LNCAP (cell line): ENCODE data around the gene SALL4.

Experiments
- CTCF ChIP-seq: fragments of 450-650 bp; IDR thresholded peaks from 2 replicates; pipeline ENCODE4 v1.5.1; 2017; ENCODE audit warnings: mild to moderate bottlenecking

SALL4 gene

GRCh38 chr20:51768759-51769517, 33.4 kb downstream of the SALL4 start:
- no peak for TF ChIP-seq CTCF

- no peak for TF ChIP-seq CTCF
Measured at GRCh38 chr20:51767867-51768758, 34.2 kb downstream of the SALL4 start, which contains the start of gene ATP9A. ATP9A (minus strand) TSS chr20:51768390; CDS start chr20:51768369, 21 bp downstream.

DNA sequence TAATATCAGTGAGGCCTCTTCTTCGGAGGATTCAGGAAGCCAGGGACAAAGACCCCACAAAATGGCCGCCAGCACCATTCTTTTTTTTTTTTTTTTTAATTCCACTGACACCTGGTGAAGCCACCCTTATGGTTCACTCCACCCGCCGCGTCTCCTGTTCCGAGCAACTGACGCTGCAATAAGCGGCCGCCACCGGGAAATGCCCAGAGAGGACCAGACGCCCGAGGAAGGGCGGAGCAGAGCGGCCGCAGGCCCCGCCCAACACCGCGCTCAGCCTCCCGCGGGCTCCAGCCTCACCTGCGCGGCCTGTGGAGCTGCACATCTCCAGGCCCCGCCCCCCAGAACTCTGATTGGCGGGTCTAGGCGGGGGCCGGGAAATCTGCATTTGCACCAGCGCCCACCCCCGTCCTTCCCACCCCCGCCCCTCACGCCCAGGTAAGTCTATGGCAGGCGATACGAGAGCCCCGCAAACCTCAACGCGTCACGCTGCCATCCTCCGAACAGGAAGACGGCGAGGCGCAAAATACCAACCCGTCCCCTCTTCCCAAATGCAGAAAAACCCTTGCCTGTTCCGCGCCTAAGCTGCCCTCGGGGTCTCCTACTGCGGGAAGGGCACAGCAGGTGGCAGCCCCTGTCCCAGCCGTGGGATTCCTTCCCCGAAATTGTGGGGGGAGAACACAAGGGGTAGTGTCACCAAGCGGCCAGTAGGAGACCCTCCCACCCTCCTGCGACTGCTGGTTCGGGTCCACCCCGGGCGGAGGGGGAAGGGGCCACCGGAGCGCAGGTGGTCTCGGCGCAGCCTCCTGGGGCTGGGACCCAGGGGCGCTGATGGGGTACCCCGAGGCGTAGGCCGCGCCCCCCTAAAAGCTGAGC, 35.1 kb downstream of the SALL4 start:
- TF ChIP-seq CTCF: 0 out of 2 replicates have a peak, but pooled peaks have one; percentile 11

DNA sequence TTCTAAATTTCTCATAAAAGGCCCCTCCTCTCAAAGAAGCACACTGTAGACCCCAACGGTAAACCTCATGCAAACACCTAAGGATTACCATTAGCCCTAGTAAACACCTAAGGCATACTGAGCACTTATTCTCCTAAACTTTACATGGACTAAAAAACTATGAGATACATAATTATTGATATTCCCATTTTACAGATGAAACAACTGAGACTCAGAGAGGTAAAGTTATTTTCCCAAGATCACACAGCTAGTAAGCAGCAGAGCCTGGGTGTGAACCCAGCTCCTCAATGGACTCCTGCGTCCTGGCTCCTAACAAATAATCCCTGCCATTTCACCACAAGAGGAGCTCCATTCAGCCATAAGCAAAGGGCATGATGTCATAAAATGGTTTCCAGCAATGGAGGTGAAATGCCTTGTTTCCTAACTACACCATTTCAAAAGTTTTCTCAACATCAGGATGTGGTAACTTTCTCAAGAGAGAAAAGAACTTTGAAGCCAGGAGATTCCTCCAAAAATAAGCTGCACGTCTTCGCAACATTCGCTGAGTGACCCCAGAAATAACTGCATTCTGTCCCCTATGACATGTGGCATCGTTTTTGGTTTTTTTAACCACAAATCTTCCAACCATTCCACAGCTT, 38.2 kb downstream of the SALL4 start:
- TF ChIP-seq CTCF: no peak

GRCh38 chr20:51760905-51761546, 41.3 kb downstream of the SALL4 start:
- no peak for TF ChIP-seq CTCF

DNA sequence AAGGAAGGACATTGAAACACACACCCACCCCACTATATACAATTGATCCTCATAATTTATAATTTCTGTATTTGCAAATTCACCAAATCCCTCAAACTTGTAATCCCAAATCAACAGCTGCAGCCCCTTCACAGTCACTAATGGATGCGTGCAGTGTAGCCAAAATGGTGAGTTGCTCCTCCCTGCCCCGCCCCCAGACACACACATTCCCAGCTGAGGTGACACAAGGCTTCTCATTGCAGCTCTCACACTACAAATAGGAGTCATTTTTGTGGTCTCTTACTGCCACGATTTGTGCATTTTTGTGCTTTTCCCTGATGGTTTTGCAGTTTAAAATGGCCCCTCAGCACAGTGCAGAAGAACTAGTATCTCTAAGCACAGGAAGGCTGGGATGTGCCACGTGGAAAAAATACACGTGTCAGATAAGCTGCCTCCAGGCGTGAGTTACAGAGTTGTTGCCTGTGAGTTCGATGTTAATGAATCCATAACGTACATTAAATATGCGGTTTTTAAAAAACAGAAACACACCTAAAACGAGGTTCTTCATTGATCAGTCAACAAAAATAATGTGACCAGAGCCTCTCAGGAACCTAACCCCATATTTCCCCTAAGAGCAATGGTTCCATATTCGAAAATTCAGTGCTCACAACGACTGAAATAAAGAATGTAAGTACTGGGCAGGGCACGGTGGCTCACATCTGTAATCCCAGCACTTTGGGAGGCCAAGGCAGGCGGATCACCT, 42.4 kb downstream of the SALL4 start:
- no peak for TF ChIP-seq CTCF
